Stimulated activated CD8-positive, alpha-beta memory T cell treated with anti-CD3 and anti-CD28 coated beads, Interleukin-4, amount 100 ng/mL, for 48 hours (primary cell): ENCODE data around the gene SH3TC2.
"Not testable (repeated sequence)": the region's sequence is repeated elsewhere in the genome, so short reads cannot be mapped to it uniquely, and the experiment has no call there.

Experiments
- DNase-seq: peaks from one replicate; pipeline ENCODE4 v3.0.0-alpha.2; 2020

Gene SH3TC2

DNA sequence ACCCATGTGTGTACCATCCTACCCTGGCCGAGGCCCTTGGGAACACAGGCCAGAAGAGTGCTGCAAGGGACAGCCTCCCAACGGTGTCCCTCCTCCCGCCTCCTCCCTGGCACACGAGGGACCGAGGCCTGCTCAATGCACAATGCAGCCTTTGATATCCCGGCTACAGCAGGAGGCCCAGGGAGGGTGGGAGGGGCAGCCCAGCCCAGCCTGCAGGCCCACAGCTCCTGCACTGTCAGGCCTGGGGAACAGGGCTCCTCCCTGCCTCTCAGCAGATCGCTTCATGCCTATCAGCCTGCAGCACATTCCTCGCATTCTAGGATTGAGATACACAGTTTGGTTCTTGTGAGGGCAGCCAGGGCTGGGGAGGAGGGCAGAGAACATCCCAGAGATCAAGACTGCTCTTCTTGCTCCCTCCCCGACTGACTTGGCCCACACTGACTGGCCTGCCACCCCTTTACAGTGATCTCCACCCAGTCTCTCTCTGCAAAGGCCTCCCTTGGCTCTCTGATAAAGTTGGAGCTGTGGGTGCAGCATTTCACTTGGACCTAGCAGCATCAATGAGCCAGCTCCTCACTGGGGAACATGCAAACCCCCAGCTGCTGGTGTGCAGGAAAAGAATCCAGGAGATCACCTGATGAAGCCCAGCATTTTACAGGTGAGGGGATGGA lies at the start of gene SH3TC2:
TSS of gene SH3TC2 (minus strand) at position 46 of the 671 bp plus-strand sequence. CDS start at position 6, 40 bp downstream.
- no peak for DNase-seq

DNA sequence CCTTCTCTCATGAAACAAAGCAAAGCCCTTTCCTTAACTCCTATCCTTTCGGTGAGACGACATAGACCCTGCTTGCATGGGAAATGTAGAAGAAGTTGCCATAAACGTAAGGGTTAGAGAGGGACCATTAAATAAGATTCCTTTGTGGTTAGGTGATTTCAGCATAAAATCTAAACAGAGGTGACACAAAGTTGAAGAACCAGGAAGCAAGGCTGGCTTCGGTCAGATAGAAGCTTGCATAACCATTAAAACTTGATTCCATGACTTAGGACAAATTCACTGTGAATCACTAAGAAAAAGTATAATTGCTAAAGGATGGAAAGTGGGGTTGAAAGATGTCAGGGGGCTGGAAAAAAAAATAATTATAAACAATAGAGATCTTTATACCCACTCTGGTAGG lies 47.5 kb upstream of the SH3TC2 start:
- no peak for DNase-seq

DNA sequence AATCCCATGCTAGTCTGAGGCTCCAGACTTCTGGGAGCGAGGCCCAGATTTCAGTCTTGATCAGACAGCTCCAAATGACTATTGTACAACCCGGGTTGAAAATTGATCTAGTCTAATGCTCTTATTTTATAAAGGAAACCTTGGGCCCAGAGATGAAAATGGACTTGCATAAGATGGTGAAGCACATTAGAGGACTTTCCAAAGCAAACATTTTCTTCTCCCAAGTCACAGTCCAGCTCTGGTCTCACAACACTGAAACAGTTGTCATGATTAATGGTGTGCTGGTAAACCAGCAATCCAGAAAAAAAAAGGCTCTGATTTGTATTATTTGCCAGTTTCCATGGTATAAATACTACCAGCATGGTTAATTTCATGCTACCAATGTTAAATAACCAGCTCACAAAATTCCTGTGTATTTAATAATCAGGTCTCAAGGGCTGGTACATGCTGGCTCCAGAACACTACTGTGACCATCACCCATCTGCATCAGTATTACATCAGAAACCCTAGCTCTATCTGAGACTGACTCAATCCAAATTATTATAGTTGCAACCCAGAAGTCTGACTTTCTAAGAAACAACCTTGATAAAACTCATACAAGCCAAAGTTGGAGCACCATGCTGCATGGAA lies 45.9 kb upstream of the SH3TC2 start:
- DNase-seq: no peak

DNA sequence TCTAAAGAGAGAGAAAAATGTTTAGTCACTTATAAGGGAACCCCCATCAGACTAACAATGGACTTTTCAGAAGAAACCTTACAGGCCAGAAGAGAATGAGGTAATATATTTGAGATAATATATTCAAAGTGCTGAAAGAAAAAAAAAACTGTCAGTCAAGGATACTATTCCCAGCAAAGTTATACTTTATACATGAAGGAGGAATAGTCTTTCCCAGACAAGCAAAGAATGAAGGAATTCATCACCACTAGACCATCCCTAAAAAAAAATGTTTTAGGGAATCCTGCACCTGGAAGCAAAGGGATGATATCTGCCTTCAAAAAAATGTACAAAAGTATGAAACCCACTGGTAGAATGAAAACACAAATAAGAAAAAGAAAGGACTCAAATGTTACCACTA lies 37.5 kb upstream of the SH3TC2 start:
- DNase-seq: no peak

DNA sequence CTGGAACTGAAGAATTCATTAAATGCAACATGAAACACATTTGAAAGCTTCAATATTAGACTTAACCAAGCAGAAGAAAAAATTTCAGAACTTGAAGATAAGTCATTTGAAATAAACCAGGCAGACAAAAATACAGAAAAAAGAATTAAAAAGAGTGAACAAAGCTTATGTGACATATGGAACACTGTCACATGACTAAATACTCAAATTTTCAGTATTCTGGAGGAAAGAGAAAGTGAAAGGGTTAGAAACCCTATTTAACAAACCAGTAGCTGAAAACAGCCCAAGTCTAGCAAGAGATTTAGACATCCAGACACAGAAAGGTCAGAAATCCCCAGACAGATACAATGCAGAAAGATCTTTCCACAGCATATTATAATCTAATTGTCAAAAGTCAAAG lies 37.1 kb upstream of the SH3TC2 start:
- DNase-seq: no peak

DNA sequence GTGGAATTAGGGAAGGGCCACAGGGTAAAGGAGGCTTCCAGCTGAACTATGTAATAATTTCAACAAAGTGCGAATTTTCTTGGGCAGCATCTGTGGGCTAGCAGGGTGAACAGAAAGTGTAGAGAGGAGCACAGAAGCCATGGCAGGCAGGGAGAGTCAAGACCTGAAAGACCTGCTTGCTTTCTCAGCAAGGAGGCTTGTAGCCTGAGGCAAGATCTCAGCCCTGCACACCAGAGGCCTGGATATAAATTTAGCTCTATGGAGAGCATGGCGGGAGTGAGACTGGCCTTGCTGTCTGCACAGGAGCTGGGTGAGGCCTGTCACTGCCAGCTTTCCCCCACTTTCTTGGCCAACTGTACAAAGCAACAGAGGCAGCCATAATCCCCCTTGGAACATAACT lies 32.1 kb upstream of the SH3TC2 start:
- DNase-seq: no peak

DNA sequence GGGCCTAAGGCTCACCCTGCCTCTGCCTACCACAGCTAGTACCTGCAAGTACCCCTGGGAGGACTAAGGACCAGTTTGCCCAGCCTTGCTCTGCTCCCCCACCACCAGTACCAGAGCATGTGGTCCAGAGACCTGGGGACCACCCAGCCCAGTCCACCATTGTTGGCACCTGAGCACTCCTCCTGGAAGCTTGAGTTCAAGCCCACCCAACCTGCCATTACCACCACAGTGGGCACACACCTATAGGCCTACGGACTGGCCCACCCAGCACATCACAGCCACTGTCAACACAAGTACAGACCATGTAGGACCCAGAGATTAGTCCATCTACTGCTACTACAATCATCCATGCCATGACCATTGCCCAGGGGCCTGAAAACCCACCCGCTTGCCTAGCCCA lies 30.8 kb upstream of the SH3TC2 start:
- DNase-seq: no peak

DNA sequence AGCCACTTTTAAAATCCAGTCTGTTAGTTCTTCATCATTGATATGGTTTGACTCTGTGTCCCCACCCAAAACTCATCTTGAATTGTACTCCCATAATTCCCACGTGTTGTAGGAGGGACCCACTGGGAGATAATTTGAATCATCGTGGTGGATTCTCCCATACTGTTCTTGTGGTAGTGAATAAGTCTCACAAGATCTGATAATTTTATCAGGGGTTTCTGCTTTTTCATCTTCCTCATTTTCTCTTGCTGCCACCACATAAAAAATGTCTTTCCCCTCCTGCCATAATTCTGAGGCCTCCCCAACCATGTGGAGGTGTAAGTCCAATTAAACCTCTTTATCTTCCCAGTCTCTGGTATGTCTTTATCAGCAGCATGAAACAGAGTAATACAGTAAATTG lies 26.9 kb upstream of the SH3TC2 start:
- no peak for DNase-seq

DNA sequence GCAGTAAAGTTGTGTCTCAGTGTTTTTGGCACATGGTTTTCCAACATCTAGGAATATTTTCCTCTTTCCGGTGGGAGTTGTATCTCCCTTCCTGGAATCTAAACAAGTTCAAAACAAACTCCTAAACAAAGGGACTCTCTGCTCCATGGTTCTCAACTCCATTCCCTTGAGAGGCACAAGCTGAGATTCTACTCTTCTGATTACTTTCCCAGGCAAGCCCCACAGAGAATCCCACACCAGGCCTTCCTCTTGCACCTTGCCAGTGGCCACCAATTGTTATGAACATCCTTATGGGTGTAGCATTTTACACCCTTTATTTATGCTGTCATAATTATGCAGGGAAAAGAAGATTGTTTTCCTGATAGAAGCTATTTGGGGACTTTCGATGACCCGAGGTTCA lies 25.8 kb upstream of the SH3TC2 start:
- DNase-seq: no peak

DNA sequence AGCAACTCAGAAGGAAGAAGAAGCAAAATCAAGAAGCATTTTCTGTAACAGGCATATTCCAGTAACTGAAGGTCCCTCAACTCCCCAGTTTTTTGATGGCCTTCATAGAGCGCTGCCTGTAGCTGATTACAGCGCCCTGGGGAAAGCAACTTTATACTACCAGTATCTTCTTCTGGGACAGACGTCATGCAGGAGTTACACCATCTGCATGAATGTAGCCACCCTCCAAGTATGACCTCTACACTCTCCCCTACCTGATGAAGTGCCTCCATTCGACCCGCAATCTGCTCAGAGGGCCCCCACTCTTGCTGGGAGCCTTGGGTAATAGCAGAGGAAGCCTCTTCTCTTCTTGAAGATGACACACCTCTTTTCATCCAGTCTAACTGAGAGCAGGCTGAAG lies 21.0 kb upstream of the SH3TC2 start:
- DNase-seq: no peak

DNA sequence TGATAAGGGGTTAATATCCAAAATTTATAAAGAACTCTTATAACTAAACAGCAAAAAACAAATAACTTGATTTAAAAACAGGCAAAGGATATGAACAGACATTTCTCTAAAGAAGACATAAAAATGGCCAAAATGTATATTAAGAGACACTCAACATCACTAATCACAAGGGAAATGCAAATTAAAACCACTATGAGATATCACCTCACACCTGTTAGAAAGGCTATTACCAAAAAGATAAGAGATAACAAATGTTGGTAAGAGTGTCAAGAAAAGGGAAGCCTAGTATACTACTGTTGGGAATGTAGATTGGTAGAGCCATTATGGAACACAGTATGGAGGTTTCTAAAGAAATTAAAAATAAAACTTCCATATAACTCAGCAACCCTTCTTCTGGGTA lies 19.4 kb upstream of the SH3TC2 start:
- DNase-seq: no peak

DNA sequence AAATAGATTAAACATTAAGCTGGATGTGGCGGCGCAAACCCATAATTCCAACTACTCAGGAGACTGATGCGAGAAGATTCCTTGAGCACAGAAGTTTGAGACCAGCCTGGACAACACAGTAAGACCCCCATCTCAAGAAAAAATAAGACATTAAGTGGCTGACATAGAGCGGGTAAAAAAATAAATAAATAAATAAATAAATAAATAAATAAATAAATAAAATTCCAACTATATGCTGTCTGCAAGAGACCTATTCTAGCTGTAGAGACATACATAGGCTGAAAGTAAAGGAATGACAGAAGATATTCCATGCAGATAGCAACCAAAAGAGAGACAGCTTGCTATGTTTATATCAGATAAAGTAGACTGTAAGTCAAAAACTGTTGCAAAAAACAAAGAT lies 17.4 kb upstream of the SH3TC2 start:
- no peak for DNase-seq

DNA sequence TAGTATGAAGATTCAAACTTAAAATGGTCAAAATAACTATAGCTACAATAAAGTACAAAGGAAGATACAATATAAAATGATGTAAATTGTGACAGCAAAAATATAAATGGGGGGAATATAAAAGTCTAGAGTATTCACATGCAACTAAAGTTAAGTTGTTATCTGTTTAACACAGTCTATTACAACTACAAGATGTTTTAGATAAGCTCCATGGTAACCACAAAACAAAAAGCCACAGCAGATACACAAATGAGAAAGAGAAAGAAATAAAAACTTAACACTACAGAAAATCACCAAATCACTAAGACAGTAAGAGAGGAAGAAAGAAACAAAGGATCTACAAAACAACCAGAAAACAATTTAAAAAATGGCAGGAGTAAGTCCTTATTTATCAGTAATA lies 17.0 kb upstream of the SH3TC2 start:
- DNase-seq: no peak

DNA sequence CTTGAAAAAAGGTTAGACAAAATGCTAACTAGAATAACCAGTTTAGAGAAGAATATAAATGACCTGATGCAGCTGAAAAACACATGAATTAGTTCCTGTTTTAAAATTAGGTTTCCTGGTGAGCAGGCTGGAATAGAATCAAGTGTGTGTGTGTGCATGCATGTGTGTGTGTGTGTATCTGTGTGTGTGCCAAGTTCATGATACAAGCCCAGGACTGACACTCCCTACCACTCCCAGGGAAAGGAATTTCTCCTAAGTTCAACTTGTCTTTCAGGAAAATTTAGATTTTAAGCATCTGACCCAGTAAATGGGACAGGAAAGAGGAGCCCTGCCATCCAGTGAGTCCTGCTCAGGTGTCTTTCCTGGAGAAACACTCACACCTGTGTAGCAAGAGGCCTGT lies 11.2 kb upstream of the SH3TC2 start:
- not testable (repeated sequence) for DNase-seq

DNA sequence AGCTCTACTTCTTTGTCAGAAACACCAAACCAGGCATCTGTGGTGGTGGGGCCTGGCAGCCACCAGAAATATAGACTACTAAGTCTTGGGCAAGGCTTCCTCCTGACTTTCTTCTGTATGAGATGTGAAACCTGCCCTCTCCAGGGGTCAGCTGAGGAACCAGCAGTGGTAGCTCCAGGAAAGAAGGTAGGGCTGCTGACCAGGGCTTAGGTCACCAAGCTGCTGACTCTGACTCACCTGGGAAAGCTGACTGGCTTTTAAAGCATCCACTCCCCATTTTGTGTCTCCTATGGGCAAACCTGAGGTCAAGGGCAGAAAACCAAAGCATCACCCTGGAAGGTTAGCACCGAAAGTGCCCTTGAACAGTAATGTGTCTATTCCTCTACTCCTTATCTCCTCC lies 10.4 kb upstream of the SH3TC2 start:
- no peak for DNase-seq

DNA sequence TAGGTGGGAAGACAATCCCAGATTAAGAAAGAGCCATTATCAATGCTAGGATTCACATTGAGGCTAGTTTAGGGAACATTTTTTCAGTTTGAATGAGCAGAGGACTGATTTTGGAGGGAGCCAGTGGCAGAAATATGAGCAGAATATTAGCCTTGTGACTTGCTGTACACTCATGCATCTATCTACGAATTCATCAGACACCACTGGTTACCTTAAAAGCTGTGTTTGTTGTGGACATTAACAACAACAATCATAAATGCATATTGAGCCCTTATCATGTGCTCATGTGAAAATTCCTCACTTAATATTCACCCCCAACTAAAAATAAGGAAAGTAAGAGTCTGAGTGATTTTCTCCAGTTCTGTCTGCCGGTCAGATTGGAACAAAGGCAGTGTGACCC lies 9.9 kb upstream of the SH3TC2 start:
- DNase-seq: no peak

DNA sequence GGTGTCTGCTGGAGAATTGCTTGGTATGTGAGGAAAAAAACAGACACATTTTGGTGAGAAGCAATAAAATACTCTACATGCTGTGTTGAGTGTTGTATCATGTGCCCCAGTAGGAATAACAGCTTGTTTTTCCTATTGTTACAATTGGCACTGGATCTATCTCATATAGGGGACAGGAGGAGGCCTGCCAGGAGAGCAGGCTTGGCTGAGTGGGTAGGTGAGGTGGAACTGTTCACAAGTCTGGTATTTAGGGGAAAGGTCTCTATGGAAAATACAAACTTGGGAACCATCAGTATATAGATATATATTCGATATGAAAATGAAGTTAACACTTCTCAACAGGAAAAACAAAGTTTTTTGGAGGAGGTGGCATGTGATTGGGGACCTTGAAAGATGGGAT lies 9.5 kb upstream of the SH3TC2 start:
- no peak for DNase-seq

DNA sequence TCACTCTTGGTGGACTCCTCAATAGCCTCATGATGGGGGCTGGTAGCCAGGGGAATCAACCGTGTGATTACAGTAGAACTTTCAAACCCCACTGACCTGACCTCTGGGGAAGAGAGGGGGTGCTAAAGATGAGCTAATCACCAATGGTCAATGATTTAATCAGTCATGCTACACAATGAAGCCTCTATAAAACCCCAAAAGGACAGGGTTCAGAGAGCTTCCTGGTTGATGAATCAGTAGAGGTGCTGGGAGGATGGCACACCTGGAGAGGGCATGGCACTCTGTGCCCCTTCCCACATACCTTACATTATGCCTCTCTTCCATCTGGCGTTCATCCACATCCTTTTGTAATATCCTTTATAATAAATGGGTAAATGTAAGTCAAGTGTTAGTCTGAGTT lies 8.9 kb upstream of the SH3TC2 start:
- no peak for DNase-seq

DNA sequence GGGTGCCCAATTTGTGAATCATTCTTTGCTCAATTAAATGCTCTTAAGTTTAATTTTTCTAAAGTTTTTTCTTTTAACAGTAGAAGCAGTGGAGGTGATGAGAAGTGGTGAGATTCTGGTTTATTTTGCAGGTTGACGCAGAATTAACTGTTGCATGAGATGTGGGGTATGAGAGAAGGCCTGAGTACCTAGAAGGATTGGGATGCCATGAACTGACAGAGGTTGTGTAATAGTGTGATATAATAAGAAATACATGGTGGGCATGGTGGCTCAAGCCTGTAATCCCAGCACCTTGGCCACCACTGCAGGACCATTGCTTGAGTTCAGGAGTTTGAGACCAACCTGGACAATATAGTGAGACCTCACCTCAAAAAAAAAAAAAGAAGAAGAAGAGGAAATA lies 8.4 kb upstream of the SH3TC2 start:
- no peak for DNase-seq

DNA sequence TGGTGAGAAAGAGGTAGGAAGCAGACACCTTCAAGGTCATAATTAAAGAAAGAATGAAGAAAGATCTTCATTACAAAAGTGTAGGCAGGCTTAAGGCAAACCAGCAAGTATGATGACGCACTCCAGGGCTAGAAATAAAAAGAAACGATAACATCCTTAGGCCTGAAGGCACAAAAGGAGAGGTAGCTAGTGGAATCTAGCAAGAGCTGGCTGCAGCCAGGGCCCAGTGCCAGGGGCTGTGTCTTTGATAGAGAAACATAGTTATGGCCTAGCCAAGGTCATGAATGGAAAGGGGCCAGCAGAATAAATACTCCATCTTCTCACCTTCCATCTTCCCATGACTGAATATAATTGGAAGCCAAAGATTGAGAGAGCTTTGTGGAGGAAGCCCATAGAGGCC lies 6.8 kb upstream of the SH3TC2 start:
- DNase-seq: no peak

DNA sequence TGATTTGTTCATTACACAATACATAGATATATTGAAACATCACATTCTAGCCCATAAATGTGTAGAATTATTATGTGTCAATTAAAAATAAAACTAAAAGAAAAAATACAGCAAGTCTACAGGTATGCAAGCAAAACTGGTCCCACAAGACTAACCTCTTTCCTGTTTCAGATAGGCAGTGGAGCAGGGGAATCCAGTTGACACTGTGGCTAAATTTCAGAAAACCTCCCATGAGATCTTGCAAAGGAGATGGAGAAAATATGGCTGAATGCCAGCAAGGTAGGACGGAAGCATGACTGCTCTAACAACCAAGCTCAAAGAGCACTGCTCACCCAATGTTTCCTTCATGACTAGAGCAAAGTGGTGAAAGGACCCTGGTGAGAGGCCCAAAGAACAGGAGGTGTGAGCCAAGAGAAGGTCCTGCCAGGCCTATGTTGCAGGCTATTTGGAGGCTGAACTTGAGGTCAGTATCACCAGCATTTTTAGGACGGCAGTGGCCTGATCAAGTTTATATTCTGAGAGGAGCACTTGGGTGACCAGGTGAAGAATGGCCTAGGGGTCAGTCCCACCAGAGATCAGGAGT lies 1.1 kb upstream of the SH3TC2 start:
- DNase-seq: no peak

DNA sequence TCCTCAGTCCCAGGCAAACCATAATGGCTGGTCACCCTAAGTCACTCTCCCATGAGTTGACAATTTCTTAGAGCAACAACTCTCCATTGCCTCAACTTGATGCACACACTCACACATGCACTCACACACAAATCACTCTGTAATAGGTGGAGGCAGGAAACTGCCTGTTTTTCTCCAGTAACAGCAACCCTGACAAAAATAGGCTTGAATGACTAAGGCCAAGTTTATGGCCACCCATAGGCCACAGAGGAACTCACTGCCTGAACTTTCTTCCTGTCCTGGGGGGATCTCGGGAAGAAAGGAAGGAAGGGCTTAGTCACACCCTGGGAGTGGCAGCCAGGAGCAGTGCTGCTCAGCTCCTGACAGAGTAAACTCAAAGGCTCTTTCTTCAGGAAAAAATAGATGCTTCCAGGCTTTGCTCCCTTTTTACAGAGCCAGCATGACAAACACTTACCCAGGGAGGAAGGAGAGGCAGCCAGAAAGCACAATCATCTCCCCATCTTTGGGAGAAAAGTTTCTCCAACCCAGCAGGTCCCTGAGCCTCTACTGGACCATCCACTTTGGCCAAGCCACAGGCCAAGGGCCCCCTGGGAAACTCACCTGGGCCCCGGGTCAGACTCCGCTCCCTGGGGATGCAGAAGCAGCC lies 368 bp downstream of the SH3TC2 start:
- DNase-seq: no peak

DNA sequence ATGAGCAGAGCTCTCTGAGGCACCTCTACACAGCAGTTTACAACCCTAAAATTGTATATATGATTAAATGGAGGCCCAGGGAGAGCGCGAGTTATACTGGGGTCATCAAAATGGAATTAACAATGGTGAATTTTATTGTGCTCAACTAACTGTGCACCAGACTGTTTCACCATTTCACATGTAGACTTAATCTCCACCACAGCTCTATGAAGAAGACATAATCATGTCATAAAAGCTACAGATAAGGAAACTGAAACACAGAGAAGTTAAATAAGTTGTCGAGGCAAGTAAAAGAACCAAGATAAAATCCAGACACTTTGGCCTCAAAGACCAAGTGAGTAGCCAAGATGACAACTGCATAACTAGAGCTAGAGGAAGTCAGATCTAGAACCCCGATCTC lies 1.5 kb downstream of the SH3TC2 start:
- no peak for DNase-seq

DNA sequence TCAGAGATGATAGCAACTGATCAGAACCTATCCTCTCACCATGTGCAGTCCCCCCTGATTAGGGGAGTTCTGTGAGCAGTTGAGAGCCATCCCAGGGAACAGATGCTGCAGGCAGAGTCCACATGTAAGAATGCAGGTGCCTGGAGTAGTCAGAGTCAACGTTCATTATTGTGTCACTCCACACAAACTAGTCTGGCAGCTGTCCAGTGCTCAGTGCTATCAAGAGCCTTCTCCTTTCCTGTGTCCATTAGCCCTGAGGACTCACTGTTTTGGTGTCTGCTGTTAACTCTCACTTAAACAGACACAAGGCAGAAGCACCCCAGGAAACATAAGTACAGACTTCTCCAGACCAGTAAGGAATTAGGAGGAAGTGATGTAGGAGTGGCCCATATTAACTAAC lies 2.5 kb downstream of the SH3TC2 start:
- DNase-seq: no peak
